ENCODE measurements around the gene HMGCS2. TPM values are rescaled to one million over a fixed set of nuclear protein-coding genes. Genes with fewer than 3 reads are reported as not detected.
"Not testable (repeated sequence)": the region's sequence is repeated elsewhere in the genome, so short reads cannot be mapped to it uniquely, and the experiment has no call there.

Gene HMGCS2
- total RNA-seq, 2 experiments from 2014 or later, result not detected

GRCh38 chr1:119786473-119787050, 17.9 kb upstream of the HMGCS2 start:
- CTCF ChIA-PET, result interaction anchor here (0.7 to 2.2 kb wide), 2 partner anchors 22 to 42 kb away, joined by 3 to 6 read pairs; no protein-coding TSS in a partner anchor
- DNase-seq; H3K4me3 Mint-ChIP-seq; H3K27ac Mint-ChIP-seq; H3K36me3 Mint-ChIP-seq; POLR2A ChIA-PET; H3K4me1 Mint-ChIP-seq (ENCODE audit: low read depth); H3K9me3 Mint-ChIP-seq; H3K27me3 Mint-ChIP-seq; intact Hi-C loops (cut with micrococcal nuclease): not testable (repeated sequence)

- H3K9me3 Mint-ChIP-seq; intact Hi-C loops (cut with micrococcal nuclease); H3K27me3 Mint-ChIP-seq; H3K4me1 Mint-ChIP-seq (ENCODE audit: low read depth); DNase-seq; H3K4me3 Mint-ChIP-seq; H3K27ac Mint-ChIP-seq; POLR2A ChIA-PET; H3K36me3 Mint-ChIP-seq: not testable (repeated sequence)
- CTCF ChIA-PET, result interaction anchor here (2.2 kb wide), 1 partner anchor 23 kb away, joined by 6 read pairs; no protein-coding TSS in a partner anchor
Observed at GRCh38 chr1:119786046-119786445, 17.3 kb upstream of the HMGCS2 start.

- intact Hi-C loops (cut with micrococcal nuclease), result no loop called here
- CTCF ChIA-PET, result interaction anchor here (2.2 kb wide), 1 partner anchor 25 kb away, joined by 6 read pairs; no protein-coding TSS in a partner anchor
Observed at GRCh38 chr1:119784191-119784781, 15.6 kb upstream of the HMGCS2 start.

GRCh38 chr1:119783354-119784185, 14.9 kb upstream of the HMGCS2 start:
- H3K4me1 Mint-ChIP-seq (ENCODE audit: low read depth), result peaks cover 6% of the 10 kb centered on the region
- no peak for DNase-seq
- no peaks in the 10 kb centered on the region for H3K36me3 Mint-ChIP-seq
- no peak overlapping the region for H3K4me3 Mint-ChIP-seq
- intact Hi-C loops (cut with micrococcal nuclease), result no loop called here
- ChIA-PET POLR2A (no interaction called here), CTCF (no interaction called here)
- no peaks in the 10 kb centered on the region for H3K27me3 Mint-ChIP-seq
- H3K9me3 Mint-ChIP-seq, result no peaks in the 10 kb centered on the region
- H3K27ac Mint-ChIP-seq, result no peak overlapping the region

More at GRCh38 chr1:119784191-119784781, 15.6 kb upstream of the HMGCS2 start:
- POLR2A ChIA-PET, result no interaction called here
- DNase-seq, result no peak
- no peaks in the 10 kb centered on the region for H3K9me3 Mint-ChIP-seq
- H3K27me3 Mint-ChIP-seq, result no peaks in the 10 kb centered on the region
- H3K4me3 Mint-ChIP-seq, result no peak overlapping the region
- peaks cover 6% of the 10 kb centered on the region for H3K4me1 Mint-ChIP-seq (ENCODE audit: low read depth)
- H3K36me3 Mint-ChIP-seq, result no peaks in the 10 kb centered on the region
- no peak overlapping the region for H3K27ac Mint-ChIP-seq

GRCh38 chr1:119782631-119783325, 14.1 kb upstream of the HMGCS2 start:
- H3K27ac Mint-ChIP-seq, result no peak overlapping the region

GRCh38 chr1:119781434-119782210, 12.9 kb upstream of the HMGCS2 start:
- no peak overlapping the region for H3K27ac Mint-ChIP-seq
- ChIA-PET CTCF (no interaction called here), POLR2A (no interaction called here)
- H3K9me3 Mint-ChIP-seq, result no peaks in the 10 kb centered on the region
- no peaks in the 10 kb centered on the region for H3K36me3 Mint-ChIP-seq
- peaks cover 1% of the 10 kb centered on the region for H3K27me3 Mint-ChIP-seq
- H3K4me1 Mint-ChIP-seq (ENCODE audit: low read depth), result peaks cover 6% of the 10 kb centered on the region
- no peak for DNase-seq
- intact Hi-C loops (cut with micrococcal nuclease), result no loop called here
- H3K4me3 Mint-ChIP-seq, result no peak overlapping the region

More at GRCh38 chr1:119782631-119783325, 14.1 kb upstream of the HMGCS2 start:
- H3K4me3 Mint-ChIP-seq, result no peak overlapping the region
- H3K27me3 Mint-ChIP-seq, result peaks cover 1% of the 10 kb centered on the region
- H3K36me3 Mint-ChIP-seq, result no peaks in the 10 kb centered on the region
- intact Hi-C loops (cut with micrococcal nuclease), result no loop called here
- ChIA-PET POLR2A (no interaction called here), CTCF (no interaction called here)
- H3K9me3 Mint-ChIP-seq, result no peaks in the 10 kb centered on the region
- no peak for DNase-seq
- H3K4me1 Mint-ChIP-seq (ENCODE audit: low read depth), result peaks cover 6% of the 10 kb centered on the region

GRCh38 chr1:119779869-119780356, 11.2 kb upstream of the HMGCS2 start:
- intact Hi-C loops (cut with micrococcal nuclease), result no loop called here
- Mint-ChIP-seq H3K27ac (no peak overlapping the region), H3K4me1 (ENCODE audit: low read depth) (no peaks in the 10 kb centered on the region), H3K27me3 (peaks cover 1% of the 10 kb centered on the region), H3K9me3 (no peaks in the 10 kb centered on the region), H3K36me3 (no peaks in the 10 kb centered on the region), H3K4me3 (no peak overlapping the region)
- no peak for DNase-seq
- ChIA-PET CTCF (no interaction called here), POLR2A (no interaction called here)

- H3K9me3 Mint-ChIP-seq, result no peaks in the 10 kb centered on the region
- no peaks in the 10 kb centered on the region for H3K4me1 Mint-ChIP-seq (ENCODE audit: low read depth)
- H3K27me3 Mint-ChIP-seq, result peaks cover 1% of the 10 kb centered on the region
- intact Hi-C loops (cut with micrococcal nuclease), result no loop called here
- DNase-seq, result no peak
- POLR2A ChIA-PET, result no interaction called here
- CTCF ChIA-PET, result no interaction called here
- no peak overlapping the region for H3K27ac Mint-ChIP-seq
- no peaks in the 10 kb centered on the region for H3K36me3 Mint-ChIP-seq
- no peak overlapping the region for H3K4me3 Mint-ChIP-seq
Observed at GRCh38 chr1:119778886-119779560, 10.3 kb upstream of the HMGCS2 start.

- POLR2A ChIA-PET, result no interaction called here
- Mint-ChIP-seq H3K4me1 (ENCODE audit: low read depth) (no peaks in the 10 kb centered on the region), H3K4me3 (no peak overlapping the region), H3K27me3 (peaks cover 1% of the 10 kb centered on the region), H3K36me3 (no peaks in the 10 kb centered on the region), H3K9me3 (no peaks in the 10 kb centered on the region), H3K27ac (no peak overlapping the region)
- intact Hi-C loops (cut with micrococcal nuclease), result no loop called here
- CTCF ChIA-PET, result no interaction called here
- DNase-seq, result no peak
Observed at GRCh38 chr1:119778359-119778758, 9.7 kb upstream of the HMGCS2 start.

GRCh38 chr1:119774746-119775490, 6.2 kb upstream of the HMGCS2 start:
- POLR2A ChIA-PET, result no interaction called here
- Mint-ChIP-seq H3K4me1 (ENCODE audit: low read depth) (no peaks in the 10 kb centered on the region), H3K36me3 (no peaks in the 10 kb centered on the region), H3K4me3 (no peak overlapping the region), H3K27me3 (peaks cover 1% of the 10 kb centered on the region), H3K9me3 (no peaks in the 10 kb centered on the region), H3K27ac (no peak overlapping the region)
- CTCF ChIA-PET, result interaction anchor here (0.6 kb wide), 1 partner anchor 47 kb away, joined by 3 read pairs; no protein-coding TSS in a partner anchor
- no peak for DNase-seq
- intact Hi-C loops (cut with micrococcal nuclease), result no loop called here
